Hair follicle dermal papilla cell (primary cell): ENCODE results near the gene MTNR1B. TPM values are rescaled to one million over a fixed set of nuclear protein-coding genes. Genes with fewer than 3 reads are reported as not detected.

Experiments used
- small RNA-seq: library from RNA; depleted of rRNA; stranded (forward); fragments of <200 nt; gene quantifications from one replicate; pipeline ENCODE3, GENCODE V24; 2012
- total RNA-seq: library from RNA; depleted of rRNA; stranded (reverse); fragments of >200 nt; gene quantifications from 2 replicates; pipeline ENCODE4 v1.2.3, GENCODE V29; 2012

Gene MTNR1B
- not detected in 2 replicates for total RNA-seq

GRCh38 chr11:92969634-92970347 lies at the start of gene MTNR1B:
TSS of gene MTNR1B (plus strand) at chr11:92969651. CDS start at chr11:92969726, 75 bp downstream.

Small RNA genes lying within 50 kb of the gene (small RNA-seq; reads per million reads assigned to genes)
- not detected for gene SNRPGP16

Other genes starting within 250 kb of the MTNR1B start
- gene SLC36A4, start 228.3 kb downstream of the MTNR1B start, total RNA-seq: 21.3 and 21.7 TPM in 2 replicates